Inflammatory macrophage treated with lipopolysaccharide for 4 hours (primary cell): Measurements from ENCODE around the gene SUN1.
"Not testable (repeated sequence)": the region's sequence is repeated elsewhere in the genome, so short reads cannot be mapped to it uniquely, and the experiment has no call there.

Source experiments
- DNase-seq: peaks from one replicate; pipeline ENCODE4 v3.0.0-alpha.2; 2020

SUN1 gene

DNA sequence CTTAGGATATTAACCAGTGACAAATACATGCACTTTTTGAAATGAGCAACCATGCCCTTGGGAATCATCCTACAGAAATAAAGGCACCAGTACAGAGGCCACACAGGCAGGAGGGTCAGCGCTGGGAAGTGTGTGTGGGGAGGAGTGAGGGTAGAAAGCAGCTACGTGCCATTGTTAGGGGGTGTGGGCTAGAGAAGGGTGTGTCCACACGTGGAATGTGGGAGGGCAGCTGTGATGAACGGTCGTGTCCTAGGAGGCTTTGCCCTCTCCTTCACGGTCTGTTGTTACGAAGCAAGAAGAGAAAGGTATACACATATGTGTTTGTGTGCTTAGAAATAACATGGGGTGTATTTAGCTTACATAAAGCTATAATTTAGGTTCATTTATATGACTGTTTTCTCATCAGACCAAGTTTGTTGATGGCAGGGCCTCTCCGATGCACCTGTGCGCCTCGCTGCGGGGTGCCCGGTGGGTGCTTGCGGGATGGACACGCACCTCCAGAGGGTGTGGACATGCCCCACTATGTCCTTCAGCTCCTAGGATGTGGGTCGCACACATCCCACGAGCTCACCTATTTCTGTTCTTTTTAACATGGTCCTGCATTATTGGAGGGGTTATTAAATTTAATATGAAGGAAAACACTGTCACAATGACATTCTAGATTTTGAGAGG is 27.2 kb downstream of the SUN1 start:
- DNase-seq: no peak

DNA sequence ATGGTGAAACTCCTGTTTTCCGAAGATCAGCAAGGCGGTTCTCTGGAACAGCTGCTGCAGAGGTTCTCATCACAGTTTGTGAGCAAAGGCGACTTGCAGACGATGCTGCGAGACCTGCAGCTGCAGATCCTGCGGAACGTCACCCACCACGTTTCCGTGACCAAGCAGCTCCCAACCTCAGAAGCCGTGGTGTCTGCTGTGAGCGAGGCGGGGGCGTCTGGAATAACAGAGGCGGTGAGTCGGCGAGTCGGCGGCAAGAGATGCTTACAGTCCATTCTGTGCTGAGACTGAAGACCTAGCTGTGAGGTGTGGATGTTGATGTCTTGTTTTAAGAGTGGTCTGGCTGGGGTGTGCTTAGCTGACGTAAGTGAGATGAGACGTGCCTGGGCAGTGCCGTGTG is 27.9 kb downstream of the SUN1 start:
- DNase-seq: no peak

DNA sequence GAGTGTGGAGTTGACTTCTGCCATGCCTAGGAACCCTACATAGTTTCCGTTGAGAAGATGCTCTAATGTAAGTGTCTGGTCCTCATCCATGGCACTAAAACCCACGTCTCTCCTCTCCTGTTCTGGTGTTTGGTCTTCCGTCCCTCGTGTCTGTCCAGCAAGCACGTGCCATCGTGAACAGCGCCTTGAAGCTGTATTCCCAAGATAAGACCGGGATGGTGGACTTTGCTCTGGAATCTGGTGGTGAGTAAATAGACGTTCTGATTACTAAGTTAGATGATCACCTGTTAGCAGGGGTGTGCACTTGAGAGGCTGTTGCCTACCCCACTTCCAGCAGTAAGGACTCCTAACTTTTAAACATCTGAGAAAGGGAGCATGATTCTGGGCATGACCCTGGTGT is 28.9 kb downstream of the SUN1 start:
- DNase-seq: no peak

DNA sequence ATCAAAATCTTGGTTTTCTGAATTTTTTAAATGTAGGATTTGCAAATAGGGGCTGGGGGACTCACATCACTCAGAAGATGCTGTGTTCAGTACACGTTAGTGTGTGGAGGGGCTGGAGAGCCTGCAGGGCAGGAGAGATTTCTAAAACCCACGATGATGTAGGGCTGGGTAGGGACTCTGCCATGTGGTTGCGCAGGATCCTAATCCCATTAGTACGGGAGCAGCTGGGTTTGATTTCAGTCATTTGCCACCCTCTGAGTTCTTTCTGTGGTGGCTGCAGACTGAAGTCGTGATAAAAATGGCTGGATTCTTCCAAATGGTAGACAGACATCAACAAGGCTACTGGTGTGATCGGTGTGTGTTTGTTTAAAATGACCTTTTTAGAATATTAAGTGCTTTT is 29.9 kb downstream of the SUN1 start:
- no peak for DNase-seq

DNA sequence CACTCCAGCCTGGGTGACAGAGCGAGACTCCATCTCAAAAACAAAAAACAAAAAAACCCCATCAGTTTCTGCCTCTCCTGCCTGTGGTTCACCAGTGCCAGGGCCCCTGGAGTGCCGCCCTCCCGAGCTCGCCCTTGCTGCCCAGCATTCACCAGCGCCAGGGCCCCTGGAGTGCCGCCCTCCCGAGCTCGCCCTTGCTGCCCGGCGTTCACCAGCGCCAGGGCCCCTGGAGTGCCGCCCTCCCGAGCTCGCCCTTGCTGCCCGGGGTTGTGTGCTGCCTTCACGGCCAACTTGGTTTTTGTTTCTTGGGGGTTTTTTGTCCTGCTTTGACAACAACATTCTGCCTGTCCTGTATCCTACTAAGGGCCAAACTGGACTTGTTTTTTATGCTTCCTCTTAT is 30.8 kb downstream of the SUN1 start:
- DNase-seq: no peak

DNA sequence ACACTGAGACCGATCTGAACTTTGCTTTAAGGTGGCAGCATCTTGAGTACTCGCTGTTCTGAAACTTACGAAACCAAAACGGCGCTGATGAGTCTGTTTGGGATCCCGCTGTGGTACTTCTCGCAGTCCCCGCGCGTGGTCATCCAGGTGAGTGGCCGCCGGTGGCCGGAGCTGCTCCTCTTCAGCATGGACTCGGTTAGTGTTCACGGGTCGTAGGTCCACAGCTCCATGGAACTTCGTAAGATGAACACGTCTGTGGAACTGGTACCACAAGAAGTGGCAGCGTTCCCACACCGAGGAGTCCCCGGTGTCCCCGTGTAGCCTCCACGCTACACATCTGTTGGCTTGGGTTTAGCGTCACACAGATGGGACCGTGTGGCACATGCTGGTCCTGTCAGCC is 33.6 kb downstream of the SUN1 start:
- DNase-seq: no peak

DNA sequence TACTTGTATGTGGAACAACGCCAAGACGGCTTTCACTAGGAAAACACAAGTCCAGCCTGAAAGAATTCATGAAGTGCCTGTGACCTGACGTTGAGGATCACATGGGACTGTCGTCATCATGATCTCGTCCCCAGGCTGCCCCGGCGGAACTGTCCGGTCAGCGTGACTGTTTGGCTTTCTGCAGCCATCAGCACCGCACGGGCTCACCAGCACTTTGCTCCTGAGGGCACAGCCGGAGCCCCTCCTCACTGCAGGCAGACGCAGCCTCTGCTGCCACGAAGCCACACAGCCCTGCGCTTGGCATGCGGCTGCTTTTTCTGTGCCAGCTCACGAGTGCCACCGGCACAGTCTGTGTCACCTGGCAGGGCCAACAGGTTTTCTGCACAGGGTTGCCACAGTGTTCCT is 34.7 kb downstream of the SUN1 start:
- DNase-seq: no peak

DNA sequence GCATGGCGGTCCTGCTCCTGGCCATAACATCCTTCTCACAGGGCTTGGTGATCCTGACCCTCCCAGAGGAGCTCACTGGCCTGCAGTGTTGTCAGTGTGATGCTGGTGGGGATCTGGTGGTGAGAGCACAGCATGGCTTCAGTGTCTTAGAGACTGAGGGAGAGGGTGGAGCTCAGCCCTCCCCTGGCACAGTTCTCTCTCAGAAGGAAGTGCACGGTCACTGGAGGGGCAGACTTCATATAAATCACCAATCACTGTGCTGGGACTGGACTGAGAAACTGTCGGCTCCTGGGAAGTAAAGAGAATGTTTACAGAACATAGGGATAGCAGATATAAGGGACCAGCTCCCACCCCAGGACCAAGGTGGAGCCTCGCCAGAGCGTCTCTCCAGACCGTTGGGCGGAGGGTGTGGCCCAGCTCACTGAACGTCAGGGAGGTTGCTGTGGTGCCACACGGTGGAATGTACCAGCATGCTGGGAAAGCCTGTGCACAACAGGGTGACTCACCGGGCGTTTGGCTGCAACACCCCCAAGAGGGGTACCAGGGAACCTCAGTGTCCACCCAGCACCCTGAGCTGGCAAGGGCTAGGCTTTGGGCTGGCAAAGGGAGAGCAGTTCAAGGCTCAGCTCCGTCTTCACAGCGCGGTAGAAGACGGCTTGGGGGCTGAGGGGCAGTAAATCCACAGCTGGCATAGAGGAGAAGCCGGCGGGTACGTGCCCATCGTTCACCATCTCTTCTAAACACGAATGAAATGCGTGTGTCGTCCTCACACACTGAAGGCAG is 35.3 kb downstream of the SUN1 start:
- DNase-seq: no peak

DNA sequence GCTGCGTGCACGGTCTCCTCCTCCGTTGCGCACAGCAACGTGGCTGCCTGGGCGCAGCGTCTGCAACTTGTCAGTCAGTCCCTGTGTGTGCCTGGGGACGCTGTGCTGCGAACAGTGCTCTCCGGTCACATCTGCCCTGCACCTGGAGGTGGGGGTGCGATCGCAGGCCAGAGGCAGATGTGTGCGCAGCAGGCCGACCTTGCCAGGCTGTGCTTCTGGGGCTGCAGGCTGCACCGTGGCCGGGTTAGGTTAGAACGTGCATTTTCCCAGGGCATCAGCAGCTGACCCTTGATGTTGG is 35.9 kb downstream of the SUN1 start:
- DNase-seq: no peak

DNA sequence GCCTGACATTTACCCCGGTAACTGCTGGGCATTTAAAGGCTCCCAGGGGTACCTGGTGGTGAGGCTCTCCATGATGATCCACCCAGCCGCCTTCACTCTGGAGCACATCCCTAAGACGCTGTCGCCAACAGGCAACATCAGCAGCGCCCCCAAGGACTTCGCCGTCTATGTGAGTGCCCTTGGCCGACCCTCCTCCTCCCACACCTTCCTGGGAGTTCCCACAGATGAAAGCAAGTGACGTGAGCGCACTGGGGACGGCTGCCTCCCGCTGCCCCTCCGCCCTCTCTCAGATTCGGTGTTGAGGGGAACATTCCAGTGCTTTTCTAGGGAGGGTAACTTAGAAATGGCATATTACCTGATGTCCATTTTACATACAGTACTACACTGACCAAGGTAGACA is 37.1 kb downstream of the SUN1 start:
- no peak for DNase-seq

DNA sequence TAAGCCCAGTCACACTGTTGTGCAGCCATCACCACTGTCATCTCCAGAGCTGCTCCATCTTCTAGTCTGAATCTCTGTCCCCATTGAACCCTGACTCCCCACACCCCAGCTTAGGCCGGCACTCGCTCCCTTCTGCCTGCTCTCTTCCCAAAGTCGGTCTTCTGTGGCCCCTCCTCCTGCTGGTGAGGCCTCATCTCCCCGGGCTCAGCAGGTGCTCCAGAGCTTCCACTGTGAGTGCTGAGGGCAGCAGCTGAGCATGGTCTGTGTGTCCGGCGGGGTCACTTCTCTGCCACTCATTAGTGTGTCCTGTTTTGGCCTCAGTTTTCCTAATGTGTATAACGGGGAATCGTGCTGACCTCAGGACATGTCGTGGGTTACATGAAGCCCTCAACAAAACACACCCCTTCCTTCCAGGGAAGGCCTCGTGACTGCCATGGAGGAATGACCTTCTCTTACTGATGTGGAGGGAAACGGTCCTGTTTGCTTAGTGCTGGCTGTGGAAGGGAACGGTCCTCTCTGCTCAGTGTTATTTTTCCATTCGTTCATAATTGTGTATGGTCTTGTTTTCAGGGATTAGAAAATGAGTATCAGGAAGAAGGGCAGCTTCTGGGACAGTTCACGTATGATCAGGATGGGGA is 39.7 kb downstream of the SUN1 start:
- DNase-seq: no peak

DNA sequence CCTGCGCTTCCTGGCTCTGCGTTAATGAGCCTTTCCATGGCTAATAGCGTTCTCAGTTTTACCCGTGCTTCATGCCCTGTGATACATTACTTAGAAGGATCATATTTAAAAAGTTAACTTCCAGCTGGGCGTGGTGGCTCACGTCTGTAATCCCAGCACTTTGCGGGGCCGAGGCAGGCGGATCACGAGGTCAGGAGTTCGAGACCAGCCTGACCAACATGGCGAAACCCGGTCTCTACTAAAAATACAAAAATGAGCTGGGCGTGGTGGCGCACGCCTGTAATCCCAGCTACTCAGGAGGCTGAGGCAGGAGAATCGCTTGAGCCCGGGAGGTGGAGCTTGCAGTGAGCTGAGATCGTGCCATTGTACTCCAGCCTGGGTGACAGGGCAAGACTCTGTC is 40.4 kb downstream of the SUN1 start:
- not testable (repeated sequence) for DNase-seq

DNA sequence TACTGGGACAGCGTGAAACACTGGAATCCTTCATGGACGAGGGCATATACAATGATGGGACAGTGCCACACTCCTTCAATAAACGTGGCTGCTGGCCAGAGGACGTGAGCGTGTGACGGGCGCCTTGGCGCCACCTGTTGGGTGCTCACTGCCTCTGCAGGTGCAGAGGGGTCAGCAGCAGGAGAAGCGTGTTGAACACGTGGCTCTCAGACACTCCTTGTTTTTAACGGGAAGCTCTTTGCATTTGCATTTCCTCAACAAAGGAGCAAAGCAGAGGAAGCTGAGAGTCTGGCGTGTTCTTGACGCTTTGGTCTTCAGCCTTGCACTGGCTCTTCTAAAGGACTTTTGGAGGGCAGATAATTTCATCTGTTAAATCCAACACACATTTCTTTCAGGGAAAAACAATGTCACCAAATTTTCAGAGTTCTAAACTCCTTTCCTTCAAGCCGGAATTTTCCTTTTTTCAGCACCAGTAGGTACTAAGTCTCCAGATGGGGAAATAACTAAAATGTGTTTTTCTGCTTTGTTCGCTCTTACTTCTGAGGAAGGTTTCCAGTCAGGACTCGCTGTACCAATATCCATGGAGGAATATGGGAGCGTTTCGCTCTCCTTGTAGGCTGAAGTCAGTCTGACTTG is 41.2 kb downstream of the SUN1 start:
- peak; percentile 87 for DNase-seq

DNA sequence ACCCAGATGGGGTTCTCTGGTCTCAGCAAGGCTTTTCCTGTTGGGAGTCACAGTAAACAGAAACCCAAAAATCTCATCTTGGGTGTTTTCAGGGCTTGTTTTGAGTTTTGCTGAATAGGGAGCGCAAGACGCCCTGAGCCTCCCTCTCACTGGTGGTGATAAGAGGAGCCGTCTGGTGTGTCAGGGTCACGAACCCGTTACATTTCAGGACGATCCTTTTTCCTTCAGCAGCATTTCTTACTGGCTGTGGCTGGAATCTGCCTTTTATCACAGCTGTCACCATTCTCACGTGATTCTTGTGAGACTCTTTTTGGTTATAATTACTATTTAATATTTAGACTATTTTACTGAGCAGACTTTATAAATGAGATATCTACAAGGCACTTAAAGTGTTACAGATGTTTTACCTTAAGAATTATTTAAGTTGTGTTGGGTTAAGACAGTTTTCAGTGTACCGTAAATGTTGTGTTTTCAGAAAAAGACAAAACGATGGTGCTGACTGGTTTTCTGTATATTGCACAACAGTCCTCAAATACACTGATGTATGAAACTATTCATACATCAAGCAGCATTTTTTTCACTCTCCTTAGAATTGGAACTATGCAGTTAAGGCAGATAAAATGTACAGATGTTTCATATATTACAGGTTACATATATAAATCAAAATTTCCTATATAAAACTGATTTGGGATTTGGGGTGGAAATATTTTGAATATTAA is 41.9 kb downstream of the SUN1 start:
- no peak for DNase-seq

DNA sequence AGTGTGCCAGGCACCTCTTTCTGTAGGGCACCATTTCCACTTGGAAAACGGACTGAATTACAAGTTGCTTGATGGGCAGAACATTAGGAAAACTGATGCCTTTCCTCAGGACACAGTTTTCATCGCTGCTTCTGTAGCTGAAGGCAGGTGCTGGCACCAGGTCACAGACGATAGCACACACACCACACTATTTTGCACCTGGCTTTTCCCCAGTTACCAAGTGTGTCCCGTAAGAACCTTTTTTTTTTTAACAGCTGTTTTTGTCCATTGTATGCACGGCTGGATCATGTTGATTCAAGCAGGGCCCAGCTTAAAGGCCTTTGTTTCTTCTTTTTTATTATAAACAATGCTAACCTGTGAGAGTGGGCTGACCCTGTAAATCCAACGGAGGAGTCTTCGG is 42.8 kb downstream of the SUN1 start:
- DNase-seq: no peak

DNA sequence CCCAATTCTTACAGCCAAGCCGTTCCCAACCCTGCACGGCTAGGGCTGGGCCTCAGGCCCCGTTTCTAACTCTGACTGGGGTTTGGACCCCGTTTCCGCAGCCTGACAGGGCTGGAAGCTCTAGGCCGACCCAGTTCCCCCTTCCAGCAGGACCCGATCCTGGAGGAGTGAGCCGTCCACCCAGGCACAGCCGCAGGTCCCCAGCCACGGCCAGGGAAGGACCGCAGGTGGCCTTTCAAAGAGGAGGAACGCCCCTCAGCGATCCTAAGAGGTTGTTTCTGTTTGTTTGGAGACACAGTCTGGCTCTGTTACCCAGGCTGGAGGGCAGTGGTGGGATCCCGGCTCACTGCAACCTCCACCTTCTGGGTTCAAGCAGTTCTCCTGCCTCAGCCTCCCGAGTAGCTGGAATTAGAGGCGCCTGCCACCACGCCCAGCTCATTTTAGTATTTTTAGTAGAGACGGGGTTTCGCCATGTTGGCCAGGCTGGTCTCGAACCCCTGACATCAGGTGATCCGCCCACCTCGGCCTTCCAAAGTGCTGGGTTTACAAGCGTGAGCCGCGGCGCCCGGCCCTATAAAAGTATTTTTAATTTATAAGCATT is 43.3 kb downstream of the SUN1 start:
- DNase-seq: no peak

DNA sequence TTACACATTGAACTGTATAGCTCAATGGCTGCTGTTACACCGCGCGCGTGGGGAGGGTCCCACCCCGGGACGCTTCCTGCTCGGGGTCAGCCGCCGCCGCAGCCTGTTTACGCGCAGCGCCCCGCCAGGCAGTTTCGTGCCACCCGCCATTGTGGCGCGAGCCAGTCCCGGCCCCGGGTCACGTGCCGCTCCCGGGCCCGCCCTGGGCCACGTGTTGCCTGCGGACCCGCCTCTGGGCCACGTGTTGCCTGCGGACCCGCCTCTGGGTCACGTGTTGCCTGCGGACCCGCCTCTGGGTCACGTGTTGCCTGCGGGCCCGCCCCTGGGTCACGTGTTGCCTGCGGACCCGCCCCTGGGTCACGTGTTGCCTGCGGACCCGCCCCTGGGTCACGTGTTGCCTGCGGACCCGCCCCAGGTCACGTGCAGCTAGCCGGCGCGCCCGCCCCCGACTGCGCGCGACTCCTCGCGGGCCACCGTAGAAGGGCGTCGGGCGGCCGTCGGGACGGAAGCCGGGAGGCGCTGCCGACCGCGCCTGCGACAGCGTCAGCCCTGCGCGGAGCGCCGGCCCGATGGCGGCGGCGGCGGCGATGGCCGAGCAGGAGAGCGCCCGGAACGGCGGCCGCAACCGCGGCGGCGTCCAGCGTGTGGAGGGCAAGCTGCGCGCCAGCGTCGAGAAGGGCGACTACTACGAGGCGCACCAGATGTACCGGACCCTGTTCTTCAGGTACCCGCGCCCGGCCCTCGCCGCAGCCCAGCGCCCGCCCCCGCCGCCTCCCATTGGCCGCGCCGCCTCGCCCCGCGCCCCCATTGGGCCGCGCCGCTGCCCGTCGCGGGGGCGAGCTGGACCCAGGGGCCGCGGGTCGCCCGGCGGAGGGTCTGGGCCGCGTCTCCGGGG is 44.0 kb downstream of the SUN1 start, which contains the start of gene GET4:
GET4 (plus strand) TSS at position 478 of the 895 bp plus-strand sequence; CDS start at position 570, 92 bp downstream.
- peak; percentile 95 for DNase-seq

DNA sequence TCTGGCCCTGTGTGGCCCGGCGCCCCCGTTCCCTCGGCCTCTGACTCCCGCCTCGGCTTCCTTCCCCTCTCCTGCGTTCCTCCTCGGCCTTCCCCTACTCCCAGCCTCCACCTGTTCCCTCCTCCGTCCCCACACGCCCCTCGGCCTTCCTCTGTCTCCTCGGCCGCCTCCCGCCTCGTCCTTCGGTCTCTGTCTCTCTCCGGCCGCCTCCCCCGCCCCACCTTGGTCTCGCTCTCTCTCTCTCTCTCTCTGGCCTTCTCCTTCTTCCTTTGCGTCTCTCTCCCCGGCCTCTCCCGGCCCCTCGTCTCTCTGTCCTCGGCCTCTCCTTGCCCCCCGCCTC is 44.7 kb downstream of the SUN1 start:
- peak; percentile 22 for DNase-seq

DNA sequence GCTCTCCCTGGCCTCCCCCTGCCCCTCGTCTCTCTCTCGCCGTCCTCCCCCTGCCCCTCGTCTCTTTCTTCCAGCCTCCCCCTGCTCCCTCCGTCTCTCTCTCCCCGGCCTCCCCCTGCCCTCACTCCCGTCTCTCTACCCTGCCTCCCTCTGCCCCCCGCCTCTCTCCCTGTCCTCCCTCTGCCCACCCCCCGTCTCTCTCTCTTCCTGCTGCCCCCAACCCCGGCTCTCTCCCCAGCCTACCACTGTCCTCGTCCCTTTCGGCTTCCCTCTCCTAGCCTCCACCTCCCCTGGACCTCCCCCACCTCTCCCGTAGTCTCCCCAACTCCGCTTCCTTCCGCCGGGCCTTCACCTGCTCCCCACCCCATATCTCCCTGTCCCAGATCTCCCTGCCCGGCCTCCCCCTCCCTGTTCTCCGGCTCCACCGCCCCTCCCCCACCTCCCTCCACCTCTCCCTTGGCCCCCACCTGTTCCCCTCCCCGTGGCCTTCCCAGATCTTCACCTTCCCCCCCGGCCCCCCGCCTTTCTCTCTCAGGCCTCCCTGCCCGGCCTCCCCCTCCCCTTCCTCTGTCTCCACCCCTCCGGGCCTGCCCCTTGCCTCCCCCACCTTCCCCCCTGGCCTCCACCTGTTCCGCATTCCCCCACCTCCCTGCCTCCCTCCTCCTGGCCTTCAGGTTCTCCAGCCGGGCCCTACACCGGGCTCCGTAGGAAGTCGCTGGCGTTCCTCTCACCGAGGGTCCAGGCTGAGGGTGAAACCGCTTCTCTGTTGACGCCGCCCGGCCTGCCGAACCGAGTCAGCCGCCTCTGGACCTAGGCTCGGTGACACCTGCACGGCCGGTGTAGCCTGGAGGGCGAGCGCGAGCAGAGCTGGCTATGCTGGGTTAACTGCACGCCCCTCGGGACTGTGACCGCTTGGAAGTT is 45.3 kb downstream of the SUN1 start:
- no peak for DNase-seq

DNA sequence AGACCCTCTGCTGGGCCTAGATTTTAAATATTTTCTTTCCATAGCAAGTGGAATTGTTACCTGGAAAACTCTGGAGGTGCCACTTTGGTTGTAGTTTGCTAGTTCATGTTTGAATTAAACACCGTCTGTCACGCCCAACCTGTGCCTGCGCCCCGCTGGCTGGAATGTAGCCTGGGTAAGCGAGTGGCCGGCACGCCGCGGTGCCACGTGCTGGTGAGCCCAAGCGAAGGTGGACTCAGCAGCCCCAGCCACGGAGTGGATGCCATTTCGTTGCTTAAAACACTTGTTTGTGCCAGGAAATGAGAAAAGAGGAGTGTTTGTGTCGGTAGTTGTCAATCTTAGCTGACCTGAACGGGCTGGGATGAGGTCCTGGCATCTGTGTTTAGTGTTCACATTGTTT is 46.8 kb downstream of the SUN1 start:
- no peak for DNase-seq

DNA sequence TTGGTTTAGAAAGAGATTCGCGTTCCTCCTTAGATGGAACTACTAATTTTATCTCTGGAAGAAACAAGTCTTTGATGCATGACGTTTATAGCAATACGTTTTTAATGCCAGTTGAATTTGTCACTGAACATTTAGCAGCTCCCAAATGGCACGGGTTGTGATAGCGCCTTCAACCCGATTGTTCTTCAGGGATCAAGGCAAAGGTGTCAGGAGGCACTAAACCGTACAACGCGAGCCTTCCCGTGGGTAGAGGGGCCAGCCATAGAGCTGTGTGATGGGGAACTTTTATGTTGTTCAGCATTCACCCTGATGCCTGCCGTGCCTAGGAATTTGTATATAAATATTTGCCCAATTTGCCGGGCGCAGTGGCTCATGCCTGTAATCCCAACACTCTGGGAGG is 47.4 kb downstream of the SUN1 start:
- no peak for DNase-seq
